Measurements from ENCODE around the gene ANKRD24.

ANKRD24 gene

GRCh38 chr19:4178990-4179389 lies 3.5 kb upstream of the ANKRD24 start:
- H3K9me2 ChIP-seq (replicated peaks; ENCODE audit: control insufficient read depth, low read length) = no peaks in the 10 kb centered on the region
- H3F3A ChIP-seq (ENCODE audit: control insufficient read depth, insufficient read depth) = no peaks in the 10 kb centered on the region
- H3K27me3 ChIP-seq (ENCODE audit: control insufficient read depth, low read length) = no peaks in the 10 kb centered on the region
- no peak overlapping the region for H3K4me3 ChIP-seq (ENCODE audit: low read length)
- TF ChIP-seq CTCF (IDR thresholded peaks at IDR 0.05; ENCODE audit: low read depth, low read length, poor library complexity, severe bottlenecking) (no peak), EZH2phosphoT487 (IDR thresholded peaks at IDR 0.05; ENCODE audit: borderline replicate concordance, low read length) (no peak)
- H3K4me1 ChIP-seq (ENCODE audit: control insufficient read depth, low read length) = peaks cover 20% of the 10 kb centered on the region
- peaks cover 19% of the 10 kb centered on the region for H3K36me3 ChIP-seq (ENCODE audit: control insufficient read depth, low read length)
- 0 out of 2 replicates have a peak, but pooled peaks cover 4% of the 10 kb centered on the region for H4K20me1 ChIP-seq (ENCODE audit: control insufficient read depth, insufficient read depth, low read depth, low read length)
- no peak overlapping the region for H3K27ac ChIP-seq (ENCODE audit: low read depth, low read length)
- peaks cover 20% of the 10 kb centered on the region for H3K79me2 ChIP-seq (ENCODE audit: control insufficient read depth, low read length)
- H3K9me3 ChIP-seq (ENCODE audit: control insufficient read depth, insufficient read depth, low read length) = no peaks in the 10 kb centered on the region
- H3K4me2 ChIP-seq (ENCODE audit: low read length) = no peak overlapping the region

GRCh38 chr19:4181053-4181508 lies 1.4 kb upstream of the ANKRD24 start:
- Histone ChIP-seq H3K36me3 (ENCODE audit: control insufficient read depth, low read length) (peaks cover 19% of the 10 kb centered on the region), H3F3A (ENCODE audit: control insufficient read depth, insufficient read depth) (no peaks in the 10 kb centered on the region), H3K4me2 (ENCODE audit: low read length) (peak overlapping the region; percentile 91), H3K4me1 (ENCODE audit: control insufficient read depth, low read length) (peaks cover 37% of the 10 kb centered on the region), H3K79me2 (ENCODE audit: control insufficient read depth, low read length) (peaks cover 20% of the 10 kb centered on the region), H3K9me3 (ENCODE audit: control insufficient read depth, insufficient read depth, low read length) (no peaks in the 10 kb centered on the region), H3K4me3 (ENCODE audit: low read length) (peak overlapping the region; percentile 99), H3K27ac (ENCODE audit: low read depth, low read length) (peak overlapping the region; percentile 25; the same call in 1 of the 2 replicates), H4K20me1 (ENCODE audit: control insufficient read depth, insufficient read depth, low read depth, low read length) (0 out of 2 replicates have a peak, but pooled peaks cover 4% of the 10 kb centered on the region), H3K27me3 (ENCODE audit: control insufficient read depth, low read length) (no peaks in the 10 kb centered on the region), H3K9me2 (replicated peaks; ENCODE audit: control insufficient read depth, low read length) (no peaks in the 10 kb centered on the region)
- TF ChIP-seq EZH2phosphoT487 (IDR thresholded peaks at IDR 0.05; ENCODE audit: borderline replicate concordance, low read length) (no peak), CTCF (IDR thresholded peaks at IDR 0.05; ENCODE audit: low read depth, low read length, poor library complexity, severe bottlenecking) (no peak)

GRCh38 chr19:4183967-4184717 lies 1.7 kb downstream of the ANKRD24 start:
- Histone ChIP-seq H3F3A (ENCODE audit: control insufficient read depth, insufficient read depth) (no peaks in the 10 kb centered on the region), H3K27ac (ENCODE audit: low read depth, low read length) (no peak overlapping the region), H3K4me1 (ENCODE audit: control insufficient read depth, low read length) (peaks cover 40% of the 10 kb centered on the region), H3K9me2 (replicated peaks; ENCODE audit: control insufficient read depth, low read length) (no peaks in the 10 kb centered on the region), H4K20me1 (ENCODE audit: control insufficient read depth, insufficient read depth, low read depth, low read length) (0 out of 2 replicates have a peak, but pooled peaks cover 4% of the 10 kb centered on the region), H3K79me2 (ENCODE audit: control insufficient read depth, low read length) (peaks cover 20% of the 10 kb centered on the region), H3K4me2 (ENCODE audit: low read length) (peak overlapping the region; percentile 27; the same call in 1 of the 2 replicates), H3K27me3 (ENCODE audit: control insufficient read depth, low read length) (no peaks in the 10 kb centered on the region), H3K4me3 (ENCODE audit: low read length) (no peak overlapping the region), H3K36me3 (ENCODE audit: control insufficient read depth, low read length) (peaks cover 14% of the 10 kb centered on the region), H3K9me3 (ENCODE audit: control insufficient read depth, insufficient read depth, low read length) (no peaks in the 10 kb centered on the region)
- TF ChIP-seq EZH2phosphoT487 (IDR thresholded peaks at IDR 0.05; ENCODE audit: borderline replicate concordance, low read length) = no peak

Data from DOHH2 (cell line).